Stimulated activated naive CD8-positive, alpha-beta T cell treated with anti-CD3 and anti-CD28 coated beads, Interleukin-15, amount 100 ng/mL, for 72 hours (primary cell): Measurements from ENCODE around the gene CEMIP.

Experiments
- ATAC-seq: fragments of 150-1000 bp; cut with Tn5 transposase; 2 replicates; pipeline ENCODE4 v1.10.0; 2021; ENCODE audit warnings: mild to moderate bottlenecking, moderate library complexity
- DNase-seq, 2 donors: peaks; one replicate each; pipeline ENCODE4 v3.0.0; 2021 to 2022
- H3K27ac Mint-ChIP-seq, 2 donors: one replicate each; pipeline ENCODE4 v1.8.0; 2022; ENCODE audit warnings: mild to moderate bottlenecking in 2 of 2, mixed read lengths in 2 of 2, moderate library complexity in 2 of 2
- H3K27me3 Mint-ChIP-seq: one replicate; pipeline ENCODE4 v1.8.0; 2022; ENCODE audit warnings: mixed read lengths
- H3K4me1 Mint-ChIP-seq: one replicate; pipeline ENCODE4 v1.8.0; 2022; ENCODE audit warnings: mild to moderate bottlenecking, mixed read lengths
- H3K4me3 Mint-ChIP-seq, 2 donors: one replicate each; pipeline ENCODE4 v1.8.0; 2022; ENCODE audit warnings: mild to moderate bottlenecking in 2 of 2, mixed read lengths in 2 of 2, moderate library complexity in 1 of 2
- H3K9me3 Mint-ChIP-seq, 2 donors: one replicate each; pipeline ENCODE4 v1.8.0; 2022; ENCODE audit warnings: mixed read lengths in 2 of 2

The CEMIP gene

GRCh38 chr15:80774486-80774885 lies 4.7 kb upstream of the CEMIP start:
- Mint-ChIP-seq H3K4me1 (peaks cover 10% of the 10 kb centered on the region), H3K27me3 (peaks cover 41% of the 10 kb centered on the region), H3K9me3 (no peaks in the 10 kb centered on the region), H3K27ac (no peak overlapping the region), H3K4me3 (no peak overlapping the region)
- ATAC-seq: no peak
- no peak for DNase-seq

DNA sequence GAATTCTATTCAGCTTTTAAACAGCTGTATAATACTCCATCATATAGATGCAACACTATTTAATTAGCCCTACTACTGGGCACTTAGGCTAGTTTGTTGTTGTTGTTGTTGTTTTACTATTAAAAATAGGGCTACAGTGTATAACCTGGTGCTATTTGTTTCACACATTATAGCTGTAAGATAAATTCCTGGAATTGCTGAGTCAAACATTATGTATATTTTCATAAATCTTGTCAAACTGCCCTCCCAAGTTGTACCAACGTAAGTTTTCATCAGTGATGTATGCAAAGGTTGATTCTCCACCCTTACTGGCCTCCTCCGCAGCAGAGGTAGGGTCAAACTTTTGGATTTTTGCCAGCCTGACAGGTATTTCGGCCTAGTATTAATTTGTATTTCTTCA lies 3.8 kb upstream of the CEMIP start:
- no peak overlapping the region for H3K4me3 Mint-ChIP-seq
- no peak for DNase-seq
- H3K27me3 Mint-ChIP-seq: peaks cover 50% of the 10 kb centered on the region

DNA sequence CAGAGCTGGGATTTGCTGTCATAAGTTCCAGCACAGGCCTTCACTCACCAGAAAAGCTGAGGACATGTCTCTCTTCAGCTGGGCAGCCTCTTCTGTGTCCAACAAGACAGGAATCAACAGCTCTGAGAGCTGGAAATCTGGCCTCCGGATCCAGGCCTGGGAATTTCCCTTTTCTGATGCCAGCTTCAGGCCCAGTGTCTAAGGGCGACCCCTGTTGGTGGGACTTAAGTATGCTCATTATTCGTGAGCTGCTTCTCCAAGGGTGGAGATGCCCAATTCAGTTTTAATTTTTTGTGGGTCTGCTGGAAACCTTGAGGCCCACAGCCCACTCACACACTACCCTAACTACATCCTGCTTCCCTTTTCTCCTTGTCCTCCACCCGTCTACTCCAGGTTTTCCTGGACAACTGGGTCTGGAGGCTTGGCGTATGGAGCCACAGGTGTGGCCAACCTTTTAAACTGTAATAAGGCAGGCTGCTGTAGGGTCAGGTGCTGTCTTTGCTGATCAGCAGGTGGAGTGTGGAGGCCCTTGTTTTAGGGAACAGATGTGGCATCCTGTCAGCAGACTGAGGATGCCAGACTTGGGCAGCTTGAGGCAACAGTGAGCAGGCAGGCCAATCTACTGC lies 2.6 kb upstream of the CEMIP start:
- H3K4me1 Mint-ChIP-seq: peaks cover 17% of the 10 kb centered on the region
- peak; percentile 63 to 64 for DNase-seq
- H3K27me3 Mint-ChIP-seq: peaks cover 62% of the 10 kb centered on the region
- H3K9me3 Mint-ChIP-seq: no peaks in the 10 kb centered on the region
- no peak for ATAC-seq
- no peak overlapping the region for H3K27ac Mint-ChIP-seq
- H3K4me3 Mint-ChIP-seq: no peak overlapping the region

More for the DNA sequence above, 3.8 kb upstream of the CEMIP start:
- H3K4me1 Mint-ChIP-seq: peaks cover 13% of the 10 kb centered on the region
- no peaks in the 10 kb centered on the region for H3K9me3 Mint-ChIP-seq
- ATAC-seq: no peak
- no peak overlapping the region for H3K27ac Mint-ChIP-seq

- peaks cover 17% of the 10 kb centered on the region for H3K4me1 Mint-ChIP-seq
- H3K27ac Mint-ChIP-seq: no peak overlapping the region
- ATAC-seq (no peak), DNase-seq (no peak)
- no peaks in the 10 kb centered on the region for H3K9me3 Mint-ChIP-seq
- H3K27me3 Mint-ChIP-seq: peaks cover 68% of the 10 kb centered on the region
- H3K4me3 Mint-ChIP-seq: no peak overlapping the region
Observed at GRCh38 chr15:80777137-80777536, 2.0 kb upstream of the CEMIP start.

- Mint-ChIP-seq H3K4me3 (no peak overlapping the region), H3K27ac (no peak overlapping the region), H3K27me3 (peaks cover 77% of the 10 kb centered on the region), H3K9me3 (no peaks in the 10 kb centered on the region), H3K4me1 (peaks cover 17% of the 10 kb centered on the region)
- DNase-seq (no peak), ATAC-seq (no peak)
Observed at GRCh38 chr15:80777826-80778620, 1.1 kb upstream of the CEMIP start.

DNA sequence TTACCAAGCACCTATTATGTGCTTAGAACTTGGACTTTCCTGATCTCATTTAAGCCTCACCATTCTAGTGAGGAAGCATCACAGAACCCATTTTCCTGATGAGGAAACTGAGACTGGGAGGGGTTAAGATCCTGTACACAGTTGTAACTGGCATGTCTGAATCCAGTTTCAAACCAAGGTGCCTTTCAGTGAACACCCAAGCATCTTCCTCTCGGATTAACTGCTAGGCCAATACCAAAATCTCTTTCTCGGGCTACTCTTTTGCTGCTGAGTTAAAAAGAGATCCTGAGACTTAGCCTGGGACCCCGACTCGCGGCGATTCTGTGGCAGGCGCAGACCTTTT lies 578 bp upstream of the CEMIP start:
- H3K27me3 Mint-ChIP-seq: peaks cover 75% of the 10 kb centered on the region
- no peak overlapping the region for H3K4me3 Mint-ChIP-seq
- H3K9me3 Mint-ChIP-seq: no peaks in the 10 kb centered on the region
- no peak for DNase-seq
- H3K4me1 Mint-ChIP-seq: peaks cover 20% of the 10 kb centered on the region
- ATAC-seq: no peak
- H3K27ac Mint-ChIP-seq: no peak overlapping the region

DNA sequence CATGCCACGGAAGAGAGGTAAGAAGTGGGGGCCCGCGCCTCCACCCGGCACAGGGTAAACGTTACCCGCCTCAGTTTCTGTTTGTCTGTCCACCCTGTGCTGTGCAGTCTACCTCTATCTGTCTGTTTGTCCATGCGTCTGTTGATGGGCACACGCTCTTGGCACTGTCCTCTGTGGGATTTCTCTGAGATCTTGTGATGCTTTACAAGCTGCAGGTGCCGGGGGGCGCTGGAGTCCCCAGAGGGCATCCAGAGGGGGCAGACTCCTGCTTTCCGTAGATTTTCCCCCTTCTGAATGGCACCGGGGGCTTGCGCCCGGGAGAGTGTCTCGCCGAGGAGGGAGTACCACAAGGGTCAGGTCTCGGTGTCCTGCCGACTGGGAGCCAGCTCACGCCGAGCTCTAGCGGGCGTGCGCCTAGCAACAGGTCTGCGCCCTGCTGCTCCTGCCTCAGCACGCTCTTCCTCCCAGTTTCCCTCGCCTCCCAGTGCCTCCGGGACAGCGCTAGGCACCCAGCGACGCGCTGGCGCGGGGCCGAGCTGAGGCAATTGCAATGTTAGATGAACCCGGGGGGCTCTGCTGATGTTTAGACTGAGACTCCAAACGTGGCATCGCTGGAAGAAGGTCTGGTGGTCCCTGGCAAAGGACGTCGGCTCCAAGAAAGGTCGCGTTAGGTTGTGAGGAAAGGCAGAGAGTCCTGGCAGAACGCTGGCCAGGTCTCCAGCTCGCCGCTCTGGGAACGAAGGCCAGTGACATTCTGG lies 667 bp downstream of the CEMIP start:
- Mint-ChIP-seq H3K4me3 (peak overlapping the region; percentile 63 to 77), H3K4me1 (peaks cover 23% of the 10 kb centered on the region), H3K9me3 (no peaks in the 10 kb centered on the region), H3K27ac (no peak overlapping the region), H3K27me3 (peaks cover 81% of the 10 kb centered on the region)
- peak in 1 of 2 donors; percentile 9 for DNase-seq
- ATAC-seq: peak; percentile 24

- Mint-ChIP-seq H3K4me1 (peaks cover 23% of the 10 kb centered on the region), H3K4me3 (peak overlapping the region in 1 of 2 donors; percentile 37), H3K27ac (no peak overlapping the region), H3K9me3 (no peaks in the 10 kb centered on the region), H3K27me3 (peaks cover 81% of the 10 kb centered on the region)
- DNase-seq: peak in 1 of 2 donors; percentile 30
- no peak for ATAC-seq
Observed at GRCh38 chr15:80780416-80781221, 1.4 kb downstream of the CEMIP start.

DNA sequence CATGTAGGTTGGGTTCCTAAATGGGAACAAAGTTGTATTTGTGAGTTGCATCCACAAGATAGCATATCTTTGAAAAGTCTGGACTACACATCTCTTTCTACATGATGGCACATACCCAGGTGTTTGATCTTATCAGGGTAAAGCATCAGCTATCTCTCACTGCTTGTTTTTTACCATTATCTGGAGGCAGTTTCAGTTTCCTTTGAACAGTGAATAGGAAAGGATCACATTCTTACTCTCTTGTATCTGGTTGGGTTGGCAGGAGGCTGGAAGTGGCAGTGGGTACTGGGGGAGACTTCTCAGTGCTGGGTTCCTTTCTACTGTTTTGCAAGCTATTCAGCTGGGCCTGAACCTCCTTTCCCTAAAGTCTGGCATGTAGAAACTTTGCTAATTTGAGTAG lies 4.1 kb downstream of the CEMIP start:
- H3K27ac Mint-ChIP-seq: no peak overlapping the region

GRCh38 chr15:80785335-80785734 lies 6.2 kb downstream of the CEMIP start:
- no peak for DNase-seq
- Mint-ChIP-seq H3K4me3 (no peak overlapping the region), H3K27me3 (peaks cover 56% of the 10 kb centered on the region), H3K4me1 (peaks cover 10% of the 10 kb centered on the region), H3K27ac (no peak overlapping the region), H3K9me3 (no peaks in the 10 kb centered on the region)
- ATAC-seq: no peak

More for the DNA sequence above, 4.1 kb downstream of the CEMIP start:
- DNase-seq: no peak
- no peak for ATAC-seq
- peaks cover 71% of the 10 kb centered on the region for H3K27me3 Mint-ChIP-seq
- H3K4me3 Mint-ChIP-seq: no peak overlapping the region
- H3K4me1 Mint-ChIP-seq: peaks cover 23% of the 10 kb centered on the region
- no peaks in the 10 kb centered on the region for H3K9me3 Mint-ChIP-seq

GRCh38 chr15:80785811-80786354 lies 6.7 kb downstream of the CEMIP start:
- DNase-seq: no peak
- no peak overlapping the region for H3K4me3 Mint-ChIP-seq
- no peak overlapping the region for H3K27ac Mint-ChIP-seq
- peaks cover 6% of the 10 kb centered on the region for H3K4me1 Mint-ChIP-seq
- no peak for ATAC-seq
- H3K9me3 Mint-ChIP-seq: no peaks in the 10 kb centered on the region
- H3K27me3 Mint-ChIP-seq: peaks cover 56% of the 10 kb centered on the region

- Mint-ChIP-seq H3K9me3 (no peaks in the 10 kb centered on the region), H3K27me3 (peaks cover 51% of the 10 kb centered on the region), H3K4me1 (peaks cover 6% of the 10 kb centered on the region), H3K4me3 (no peak overlapping the region), H3K27ac (no peak overlapping the region)
- ATAC-seq: no peak
- DNase-seq: no peak
Observed at GRCh38 chr15:80787316-80787715, 8.1 kb downstream of the CEMIP start.

GRCh38 chr15:80788536-80788935 lies 9.4 kb downstream of the CEMIP start:
- DNase-seq (no peak), ATAC-seq (no peak)
- H3K4me3 Mint-ChIP-seq: no peak overlapping the region
- H3K27me3 Mint-ChIP-seq: peaks cover 41% of the 10 kb centered on the region
- H3K4me1 Mint-ChIP-seq: peaks cover 3% of the 10 kb centered on the region
- no peaks in the 10 kb centered on the region for H3K9me3 Mint-ChIP-seq
- H3K27ac Mint-ChIP-seq: no peak overlapping the region

GRCh38 chr15:80789296-80789695 lies 10.1 kb downstream of the CEMIP start:
- ATAC-seq: no peak
- peaks cover 35% of the 10 kb centered on the region for H3K27me3 Mint-ChIP-seq
- no peaks in the 10 kb centered on the region for H3K9me3 Mint-ChIP-seq
- no peak overlapping the region for H3K27ac Mint-ChIP-seq
- no peaks in the 10 kb centered on the region for H3K4me1 Mint-ChIP-seq
- H3K4me3 Mint-ChIP-seq: no peak overlapping the region
- DNase-seq: no peak

GRCh38 chr15:80789796-80790195 lies 10.6 kb downstream of the CEMIP start:
- ATAC-seq (no peak), DNase-seq (no peak)
- H3K4me3 Mint-ChIP-seq: no peak overlapping the region
- no peaks in the 10 kb centered on the region for H3K9me3 Mint-ChIP-seq
- H3K27ac Mint-ChIP-seq: no peak overlapping the region
- H3K27me3 Mint-ChIP-seq: peaks cover 36% of the 10 kb centered on the region
- H3K4me1 Mint-ChIP-seq: no peaks in the 10 kb centered on the region
